GM12874 (cell line): Measurements from ENCODE around the gene KIRREL3.

Source experiments
- CTCF ChIP-seq: IDR thresholded peaks from 2 replicates; pipeline ENCODE4 v1.5.1; 2011; ENCODE audit warnings: low read depth, mild to moderate bottlenecking, control low read depth, low read length, moderate library complexity; ENCODE audit not compliant: insufficient read depth

Gene KIRREL3

GRCh38 chr11:126832387-126832786, 168.2 kb downstream of the KIRREL3 start:
- TF ChIP-seq CTCF, result no peak

GRCh38 chr11:126830216-126830806, 170.3 kb downstream of the KIRREL3 start:
- no peak for TF ChIP-seq CTCF

- no peak for TF ChIP-seq CTCF
These were observed 170.9 kb downstream of the KIRREL3 start for GRCh38 chr11:126829716-126830115.

- TF ChIP-seq CTCF, result no peak
These were observed 176.4 kb downstream of the KIRREL3 start for GRCh38 chr11:126824035-126824607.

- TF ChIP-seq CTCF, result no peak
These were observed 177.3 kb downstream of the KIRREL3 start for GRCh38 chr11:126823274-126823673.

GRCh38 chr11:126821827-126822226, 178.7 kb downstream of the KIRREL3 start:
- no peak for TF ChIP-seq CTCF

DNA sequence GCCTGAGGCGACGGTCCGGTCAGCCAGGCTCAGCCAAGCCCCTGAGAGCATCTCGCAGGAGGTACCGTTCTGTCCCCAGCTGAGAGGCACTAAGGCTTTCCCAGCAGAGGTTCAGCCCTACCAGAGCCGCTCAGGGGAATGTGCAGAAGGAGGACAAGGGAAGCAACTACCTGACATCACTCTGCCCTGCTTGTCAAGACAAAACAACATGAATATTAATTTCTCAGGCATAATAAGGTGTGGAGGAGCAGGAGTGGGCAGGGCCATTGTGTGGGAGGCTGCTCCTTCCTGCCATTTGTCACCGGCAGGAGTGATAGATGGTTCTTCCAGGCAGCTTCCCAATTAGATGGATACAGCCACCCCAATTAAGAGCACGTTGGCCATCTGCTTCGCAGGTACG, 181.4 kb downstream of the KIRREL3 start:
- no peak for TF ChIP-seq CTCF
